Fibroblast of mammary gland (primary cell): ENCODE results near the gene SETD7.

Experiments
- DNase-seq: peaks from one replicate; pipeline ENCODE4 v3.0.0-alpha.2; 2010; ENCODE audit warnings: low read depth
- H3K4me3 ChIP-seq: 2 replicates; pipeline ENCODE4 v1.5.1; 2011; ENCODE audit warnings: low read depth, mild to moderate bottlenecking, low read length, moderate library complexity; ENCODE audit not compliant: control insufficient read depth
- TF ChIP-seq, protein P1 (sequence below): conservative IDR thresholded peaks from 2 replicates; pipeline ENCODE4 v1.5.1; 2011; ENCODE audit warnings: low read depth, low read length, inconsistent platforms; ENCODE audit not compliant: control insufficient read depth, insufficient read depth

The SETD7 gene

DNA sequence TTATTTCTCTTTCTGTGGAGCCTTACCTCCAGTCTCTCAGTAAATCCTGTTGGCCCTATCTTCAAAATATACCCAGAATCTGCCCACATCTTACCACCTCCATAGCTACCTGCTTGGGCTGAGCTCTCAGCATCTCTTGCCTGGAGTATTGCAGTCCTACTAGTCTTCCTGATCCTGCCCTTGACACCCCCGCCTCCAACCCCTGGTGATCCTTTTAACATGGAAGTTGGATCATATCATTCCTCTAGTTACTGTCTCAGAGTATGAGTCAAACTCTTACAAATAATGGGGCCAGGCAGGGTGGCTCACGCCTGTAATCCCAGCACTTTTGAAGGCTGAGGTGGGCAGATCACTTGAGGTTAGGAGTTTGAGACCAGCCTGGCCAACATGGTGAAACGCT, 43.1 kb upstream of the SETD7 start:
- TF ChIP-seq, protein P1, sequence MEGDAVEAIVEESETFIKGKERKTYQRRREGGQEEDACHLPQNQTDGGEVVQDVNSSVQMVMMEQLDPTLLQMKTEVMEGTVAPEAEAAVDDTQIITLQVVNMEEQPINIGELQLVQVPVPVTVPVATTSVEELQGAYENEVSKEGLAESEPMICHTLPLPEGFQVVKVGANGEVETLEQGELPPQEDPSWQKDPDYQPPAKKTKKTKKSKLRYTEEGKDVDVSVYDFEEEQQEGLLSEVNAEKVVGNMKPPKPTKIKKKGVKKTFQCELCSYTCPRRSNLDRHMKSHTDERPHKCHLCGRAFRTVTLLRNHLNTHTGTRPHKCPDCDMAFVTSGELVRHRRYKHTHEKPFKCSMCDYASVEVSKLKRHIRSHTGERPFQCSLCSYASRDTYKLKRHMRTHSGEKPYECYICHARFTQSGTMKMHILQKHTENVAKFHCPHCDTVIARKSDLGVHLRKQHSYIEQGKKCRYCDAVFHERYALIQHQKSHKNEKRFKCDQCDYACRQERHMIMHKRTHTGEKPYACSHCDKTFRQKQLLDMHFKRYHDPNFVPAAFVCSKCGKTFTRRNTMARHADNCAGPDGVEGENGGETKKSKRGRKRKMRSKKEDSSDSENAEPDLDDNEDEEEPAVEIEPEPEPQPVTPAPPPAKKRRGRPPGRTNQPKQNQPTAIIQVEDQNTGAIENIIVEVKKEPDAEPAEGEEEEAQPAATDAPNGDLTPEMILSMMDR, result no peak
- no peak for DNase-seq
- H3K4me3 ChIP-seq, result no peak overlapping the region

DNA sequence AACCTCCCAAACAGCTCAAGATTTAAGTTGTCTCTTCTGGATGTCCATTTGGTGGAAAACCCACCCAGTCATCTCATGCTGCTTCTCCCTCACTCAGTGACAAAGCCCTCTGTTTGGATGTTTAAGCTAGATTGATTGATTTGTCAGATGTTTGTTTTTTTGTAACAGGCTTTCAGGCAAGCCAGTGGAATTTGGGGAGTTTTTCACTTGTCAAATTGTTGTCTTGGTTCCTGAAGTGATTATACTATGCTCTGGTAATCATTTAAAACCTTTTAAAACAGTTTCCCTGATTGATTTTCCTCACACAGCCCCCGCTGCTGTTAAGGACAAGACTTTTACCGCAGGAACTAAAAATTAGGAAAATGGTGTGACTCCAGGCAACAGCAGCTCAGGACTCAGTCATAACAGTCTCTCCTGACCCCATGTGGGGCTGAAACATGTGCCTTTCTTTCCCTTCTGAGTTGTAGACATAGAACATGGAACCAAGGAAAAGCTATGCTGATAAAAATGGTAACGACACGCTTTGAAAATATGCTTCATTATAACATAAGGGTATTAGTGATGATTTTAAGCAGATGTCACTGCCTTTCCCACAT, 40.8 kb upstream of the SETD7 start:
- no peak for DNase-seq
- TF ChIP-seq, protein P1, result no peak
- H3K4me3 ChIP-seq, result no peak overlapping the region

DNA sequence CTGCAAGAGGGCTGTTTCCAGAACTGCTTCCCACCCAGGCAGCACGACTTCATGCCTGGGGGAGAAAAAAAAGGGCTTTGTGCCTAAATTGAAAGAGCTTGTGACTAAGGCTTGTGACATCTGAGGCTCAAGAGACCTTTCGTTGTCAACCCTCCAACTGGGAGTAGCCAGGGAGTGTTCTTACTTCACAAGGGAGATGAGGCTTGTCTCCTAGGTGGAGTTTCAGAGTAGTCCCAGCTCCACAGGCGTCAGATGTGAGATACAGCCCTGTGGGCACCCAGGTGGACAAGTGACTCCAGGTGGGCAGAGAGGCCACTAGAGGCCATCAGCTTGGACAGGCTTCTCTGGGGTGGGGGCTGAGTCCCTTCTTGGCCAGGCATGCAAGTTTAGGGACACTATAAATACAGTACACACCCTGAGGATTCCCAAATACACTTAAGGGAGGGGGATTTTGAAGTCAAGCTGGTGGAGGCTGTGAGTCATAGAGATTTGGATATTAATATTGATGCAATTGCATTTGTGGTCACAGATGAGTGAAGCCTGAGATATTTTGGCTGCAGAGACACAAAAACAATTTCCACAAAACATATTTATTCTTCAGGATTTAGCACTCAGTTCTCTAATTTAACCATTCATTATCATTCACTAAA, 40.1 kb upstream of the SETD7 start:
- TF ChIP-seq, protein P1, result no peak
- peak; percentile 61 for DNase-seq

DNA sequence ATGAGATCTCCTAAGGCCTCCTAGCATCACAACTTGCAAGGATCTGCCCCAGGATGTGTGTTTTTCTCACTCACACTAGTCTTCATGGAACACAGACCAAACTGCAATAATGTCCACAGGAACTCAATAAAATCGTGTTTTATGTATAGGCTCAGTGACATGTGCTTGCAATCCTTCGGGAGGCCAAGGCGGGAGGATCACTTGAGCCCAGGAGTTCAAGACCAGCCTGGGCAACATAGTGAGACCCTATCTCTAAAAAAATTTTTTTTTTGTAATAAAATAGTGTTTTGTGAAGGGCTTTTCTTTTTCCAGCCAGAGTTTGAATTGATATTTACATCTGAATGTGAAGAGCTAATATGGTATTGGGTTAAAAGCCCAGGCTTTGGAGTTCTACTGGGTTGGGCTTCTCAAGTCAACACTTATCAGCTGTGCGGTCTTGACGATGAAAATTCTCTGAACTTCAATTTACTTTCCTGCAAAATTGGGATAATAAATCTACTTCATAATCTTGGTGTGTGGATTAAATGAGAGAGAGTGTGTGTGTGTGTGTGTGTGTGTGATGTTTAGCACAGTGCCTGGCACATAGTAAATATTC, 38.7 kb upstream of the SETD7 start:
- no peak for DNase-seq
- TF ChIP-seq, protein P1, result no peak
- H3K4me3 ChIP-seq, result no peak overlapping the region

More for the DNA sequence above, 40.1 kb upstream of the SETD7 start:
- no peak overlapping the region for H3K4me3 ChIP-seq

DNA sequence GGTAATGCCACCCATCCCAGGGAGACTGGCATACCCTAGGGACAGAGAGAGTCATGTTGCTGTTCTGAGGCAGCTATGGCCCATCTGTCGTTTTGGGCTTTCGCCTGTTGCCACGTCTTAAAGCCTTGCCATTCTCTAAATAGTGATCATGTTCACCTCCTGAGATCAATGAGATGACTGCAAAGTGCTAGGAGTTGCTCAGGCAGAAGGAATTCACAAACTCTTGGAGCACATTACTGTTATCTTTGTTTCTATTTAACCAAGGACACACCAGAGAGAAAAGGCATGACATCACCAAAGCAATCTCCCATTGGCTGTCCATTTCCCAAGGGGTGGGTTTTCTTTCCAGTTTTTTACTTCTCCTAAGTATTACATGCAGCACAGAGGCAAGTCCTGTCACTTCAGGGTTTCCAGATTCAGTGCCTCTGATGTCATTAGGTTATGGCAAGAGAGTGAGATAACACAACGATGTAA, 37.1 kb upstream of the SETD7 start:
- DNase-seq, result peak; percentile 70
- TF ChIP-seq, protein P1, result no peak
- no peak overlapping the region for H3K4me3 ChIP-seq

DNA sequence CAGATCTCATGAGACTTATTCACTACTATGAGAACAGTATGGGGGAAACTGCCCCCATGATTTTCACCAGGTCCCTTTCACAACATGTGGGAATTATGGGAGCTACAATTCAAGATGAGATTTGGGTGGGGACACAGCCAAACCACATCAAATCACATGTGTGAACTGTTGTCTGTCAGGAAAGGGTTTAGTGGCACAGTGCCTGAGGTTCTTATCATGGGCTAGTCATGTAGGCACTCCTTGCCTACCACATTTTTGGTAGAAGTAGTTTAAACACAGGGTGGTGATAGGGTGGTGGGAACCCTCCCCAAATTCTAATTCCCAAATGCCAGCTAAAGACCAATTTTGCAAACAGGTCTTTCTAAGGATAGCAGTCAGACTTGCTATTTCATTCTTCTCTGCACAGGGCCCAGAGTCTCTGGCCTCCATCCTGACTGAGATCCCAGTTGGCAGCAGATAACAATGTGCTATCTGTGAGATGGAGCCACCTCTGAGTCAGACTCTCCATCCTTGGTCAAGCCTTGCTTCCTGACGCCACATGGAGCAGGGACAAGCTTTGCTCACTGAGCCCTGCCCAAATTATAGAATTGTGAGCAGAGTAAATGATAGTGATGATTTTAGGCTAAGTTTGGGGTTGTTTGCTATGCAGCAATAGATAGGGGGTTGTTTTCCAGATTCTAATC, 33.5 kb upstream of the SETD7 start:
- H3K4me3 ChIP-seq, result no peak overlapping the region
- DNase-seq, result peak; percentile 33
- TF ChIP-seq, protein P1, result no peak
